HepG2 (cell line): ENCODE measurements around the gene CEL. TPM values are rescaled to one million over a fixed set of nuclear protein-coding genes. Genes with fewer than 3 reads are reported as not detected.

Experiments
- ATAC-seq: fragments of 200-7000 bp; cut with Tn5 transposase; 3 replicates; pipeline ENCODE4 v1.9.1; 2020; ENCODE audit warnings: mild to moderate bottlenecking, moderate library complexity
- BruUV-seq: library from RNA; stranded (reverse); fragments of 400-500 nt; replicated peaks from 2 replicates; lab custom pipeline; 2021; lab: Mats Ljungman, UMichigan
- CTCF ChIA-PET: fragments of 300-600 bp; formaldehyde crosslinking; extraction: SDS; loops from one replicate; lab custom pipeline; 2021; ENCODE audit warnings: low total read pairs, inconsistent platforms, low intra/inter-chr PET ratio; lab: Yijun Ruan, JAX
- POLR2A ChIA-PET: fragments of 350-600 bp; sonication (Branson Sonifier 250); formaldehyde crosslinking; loops from one replicate; lab custom pipeline; 2020; ENCODE audit warnings: antibody characterized with exemption, inconsistent platforms; lab: Yijun Ruan, JAX
- DNase-seq: peaks from one replicate; pipeline ENCODE4 v3.0.0-alpha.2; 2015; ENCODE audit warnings: low spot score
- FAIRE-seq: peaks from 3 replicates; lab custom pipeline; 2011; peaks lifted over from hg19 to GRCh38; lab: Jason Lieb, UNC
- H2AFZ ChIP-seq: one replicate; pipeline ENCODE4 v1.6.1; 2011; ENCODE audit warnings: low read length, inconsistent platforms
- H3K27ac ChIP-seq: fragments of 300-600 bp; 3 replicates; pipeline ENCODE4 v1.8.0; 2011; ENCODE audit warnings: mixed run types, mild to moderate bottlenecking, mixed read lengths, low read length, inconsistent platforms; ENCODE audit not compliant: insufficient read depth; ENCODE audit errors: extremely low read length
- H3K27me3 ChIP-seq, 2 experiments: fragments of 200-600 bp in 1 of 2; 2 replicates in 1 of 2; 3 replicates in 1 of 2; pipeline versions ENCODE4 v1.6.0 to v1.8.0; 2011; ENCODE audit warnings: low read length in 2 of 2, mild to moderate bottlenecking in 2 of 2, moderate library complexity in 2 of 2, inconsistent platforms in 1 of 2; ENCODE audit not compliant: insufficient read depth in 2 of 2, control insufficient read depth in 1 of 2
- H3K36me3 ChIP-seq, 2 experiments: fragments of 200-600 bp in 1 of 2; replicated peaks in 1 of 2; 2 replicates in 1 of 2; 3 replicates in 1 of 2; pipeline versions ENCODE4 v1.5.1 to v1.8.0; 2011; ENCODE audit warnings: low read length in 2 of 2, inconsistent platforms in 1 of 2; ENCODE audit not compliant: insufficient read depth in 2 of 2, control insufficient read depth in 1 of 2
- H3K4me1 ChIP-seq: 2 replicates; pipeline ENCODE4 v1.5.1; 2012; ENCODE audit warnings: low read length, inconsistent platforms; ENCODE audit not compliant: insufficient read depth
- H3K4me2 ChIP-seq: 2 replicates; pipeline ENCODE4 v1.6.0; 2011; ENCODE audit warnings: low read depth, low read length, inconsistent platforms
- H3K4me3 ChIP-seq, 3 experiments: fragments of 200-600 bp in 1 of 3; sonication (generic), shearing (Covaris generic) in 1 of 3; replicated peaks in 1 of 3; 2 replicates each; pipeline ENCODE4 v1.5.1; 2011 to 2016; ENCODE audit warnings: low read length in 3 of 3, inconsistent platforms in 2 of 3, low read depth in 2 of 3, mild to moderate bottlenecking in 2 of 3, control low read depth in 1 of 3, mixed read lengths in 1 of 3; ENCODE audit not compliant: insufficient read depth in 1 of 3
- H3K79me2 ChIP-seq: one replicate; pipeline ENCODE4 v1.6.1; 2011; ENCODE audit warnings: low read length, inconsistent platforms; ENCODE audit not compliant: insufficient read depth
- H3K9ac ChIP-seq: 2 replicates; pipeline ENCODE4 v1.6.0; 2011; ENCODE audit warnings: mild to moderate bottlenecking, low read depth, low read length, inconsistent platforms; ENCODE audit not compliant: insufficient read depth
- H3K9me3 ChIP-seq: 2 replicates; pipeline ENCODE4 v1.5.1; 2012; ENCODE audit warnings: mild to moderate bottlenecking, low read length
- H4K20me1 ChIP-seq: 2 replicates; pipeline ENCODE4 v1.6.0; 2011; ENCODE audit warnings: inconsistent platforms, mild to moderate bottlenecking, low read length, moderate library complexity; ENCODE audit not compliant: insufficient read depth
- ARID5B ChIP-seq: IDR thresholded peaks from 2 replicates; pipeline ENCODE4 v1.4.0; 2020; ENCODE audit warnings: mild to moderate bottlenecking, missing genetic modification reagents
- ERF ChIP-seq: IDR thresholded peaks from 2 replicates; pipeline ENCODE4 v1.6.1; 2018; ENCODE audit warnings: missing biosample characterization, missing genetic modification reagents
- KAT8 ChIP-seq: IDR thresholded peaks from 2 replicates; pipeline ENCODE4 v1.6.1; 2016; ENCODE audit warnings: missing genetic modification reagents, missing compliant biosample characterization
- MAFG ChIP-seq: sonication (generic); formaldehyde crosslinking; IDR thresholded peaks from 2 replicates; pipeline ENCODE4 v1.5.1; 2020; ENCODE audit warnings: mild to moderate bottlenecking, missing genetic modification reagents
- MEF2D ChIP-seq: sonication (generic); formaldehyde crosslinking; IDR thresholded peaks from 2 replicates; pipeline ENCODE4 v1.5.1; 2020; ENCODE audit warnings: mild to moderate bottlenecking, missing genetic modification reagents
- TEAD2 ChIP-seq: sonication (generic); formaldehyde crosslinking; IDR thresholded peaks from 2 replicates; pipeline ENCODE4 v1.9.0; 2021; ENCODE audit warnings: missing genetic modification reagents
- ZBTB39 ChIP-seq: sonication (generic); formaldehyde crosslinking; IDR thresholded peaks from 2 replicates; pipeline ENCODE4 v1.5.0; 2020; ENCODE audit warnings: missing genetic modification reagents
- ZNF124 ChIP-seq: sonication (generic); formaldehyde crosslinking; IDR thresholded peaks from 2 replicates; pipeline ENCODE4 v1.4.0; 2020; ENCODE audit warnings: missing genetic modification reagents
- ZNF451 ChIP-seq: sonication (generic); formaldehyde crosslinking; IDR thresholded peaks from 2 replicates; pipeline ENCODE4 v1.5.0; 2020; ENCODE audit warnings: mild to moderate bottlenecking, missing genetic modification reagents
- ZNF691 ChIP-seq: sonication (generic); formaldehyde crosslinking; IDR thresholded peaks from 2 replicates; pipeline ENCODE4 v1.4.0; 2020; ENCODE audit warnings: missing genetic modification reagents, low read depth, mild to moderate bottlenecking, borderline replicate concordance
- ZNF703 ChIP-seq: sonication (generic); formaldehyde crosslinking; IDR thresholded peaks from 2 replicates; pipeline ENCODE4 v1.5.1; 2020; ENCODE audit warnings: missing genetic modification reagents, mild to moderate bottlenecking, moderate library complexity, borderline replicate concordance
- WGBS: methylation state at CpG from one replicate; pipeline ENCODE4 v1.1.6; 2017; ENCODE audit warnings: low lambda C conversion rate; 5-methylcytosine and 5-hydroxymethylcytosine counted together
- in situ Hi-C: cut with HindIII; loops from 2 replicates; pipeline ENCODE4 v1.10.0; 2017; ENCODE audit warnings: low pct_unique_long_range_greater_than_20kb; ENCODE audit not compliant: extremely low pct_ligation_motif_present
- intact Hi-C: fragments of 100-400 bp; cut with micrococcal nuclease; formaldehyde crosslinking; loops from one replicate; pipeline ENCODE4 v1.10.0; 2022; ENCODE audit not compliant: unreplicated experiment
- polyA plus RNA-seq, 8 experiments: library from polyadenylated mRNA; depleted of rRNA in 3 of 8; stranded (reverse) in 7 of 8; unstranded in 1 of 8; fragments of >200 nt; fragmentation: Illumina TruSeq in 4 of 8; extraction: Trizol in 4 of 8; gene quantifications; 2 replicates each; pipeline versions ENCODE4 v1.2.1 to v1.2.3, GENCODE V29; 2011 to 2016; ENCODE audit warnings: low read depth in 4 of 8, missing spikeins in 1 of 8, mixed read lengths in 1 of 8; ENCODE audit not compliant: insufficient read depth in 1 of 8
- total RNA-seq, 5 experiments: library from RNA; depleted of rRNA; stranded (reverse); fragments of >200 nt; fragmentation: Illumina TruSeq; extraction: Trizol; gene quantifications; 2 replicates each; pipeline ENCODE4 v1.2.3, GENCODE V29; 2016; ENCODE audit warnings: low read depth in 1 of 5

The CEL gene
- total and polyA plus RNA-seq, 2 of the 13 experiments (the other 11 are each of a cell fraction or from before 2014, with no cell fraction given): 0.63 to 1.5 TPM

GRCh38 chr9:133032171-133032570 lies 29.6 kb upstream of the CEL start:
- TF ChIP-seq ZNF703: no peak
- no peak for TF ChIP-seq KAT8
- TF ChIP-seq TEAD2 (CRISPR knock-in tag): no peak
- TF ChIP-seq ZNF124 (CRISPR knock-in tag): no peak
- TF ChIP-seq MAFG (CRISPR knock-in tag): no peak
- no peak for TF ChIP-seq MEF2D (CRISPR knock-in tag)
- no peak for TF ChIP-seq ZNF451 (CRISPR knock-in tag)
- no peak for TF ChIP-seq ZNF691
- TF ChIP-seq, all 625 proteins: peak for 0
- FAIRE-seq (no peak), DNase-seq (no peak), ATAC-seq (no peak)
- POLR2A ChIA-PET: no interaction called here
- Histone ChIP-seq H3K9me3 (no peaks in the 10 kb centered on the region), H4K20me1 (peaks cover 4% of the 10 kb centered on the region; the same call in 1 of the 2 replicates), H3K4me2 (peak overlapping the region; percentile 95), H3K9ac (peak overlapping the region; percentile 92; the same call in 1 of the 2 replicates), H3K36me3 (peaks cover 4 to 12% of the 10 kb centered on the region in 2 experiments; a peak in 4 of 5 replicates), H3K4me1 (peaks cover 42% of the 10 kb centered on the region), H3K79me2 (peaks cover 64% of the 10 kb centered on the region), H3K27me3 (no peaks in the 10 kb centered on the region; a peak in 1 of 5 replicates), H3K27ac (no peak overlapping the region), H2AFZ (no peak overlapping the region), H3K4me3 (peak overlapping the region in 2 of 3 experiments; percentile 90 to 99; a peak in 3 of 6 replicates)
- CTCF ChIA-PET: no interaction called here
- BruUV-seq: no TSS peak
- in situ Hi-C loops: no loop called here
- intact Hi-C loops: no loop called here
- WGBS: 97% methylated on average over 10 of the region's 10 CpGs

- no TSS peak for BruUV-seq
- Histone ChIP-seq H3K9me3 (no peaks in the 10 kb centered on the region), H3K4me2 (no peak overlapping the region), H3K27me3 (no peaks in the 10 kb centered on the region), H3K4me1 (peaks cover 30% of the 10 kb centered on the region), H3K79me2 (peaks cover 81% of the 10 kb centered on the region), H3K9ac (no peak overlapping the region), H3K36me3 (peaks cover 4 to 22% of the 10 kb centered on the region in 2 experiments; a peak in 4 of 5 replicates), H2AFZ (no peak overlapping the region), H3K27ac (no peak overlapping the region), H3K4me3 (no peak overlapping the region), H4K20me1 (peaks cover 7% of the 10 kb centered on the region; the same call in 1 of the 2 replicates)
- CTCF ChIA-PET: no interaction called here
- DNase-seq (no peak), ATAC-seq (no peak), FAIRE-seq (no peak)
- in situ Hi-C loops: no loop called here
- POLR2A ChIA-PET: no interaction called here
- WGBS: 95% methylated on average over 5 of the region's 6 CpGs
- intact Hi-C loops: no loop called here
- TF ChIP-seq ERF: no peak
- no peak for TF ChIP-seq ARID5B (CRISPR knock-in tag)
- no peak for TF ChIP-seq ZBTB39
Measured at GRCh38 chr9:133035669-133036068, 26.1 kb upstream of the CEL start.
